Upper lobe of left lung (tissue), 4 donors: ENCODE results near the gene RAB33B.
A peak's percentile ranks its signal among the peaks of the same experiment; 100 is the strongest.

Experiments
- POLR2A ChIP-seq, 4 donors: fragments of 450-650 bp; IDR thresholded peaks; one replicate each; pipeline ENCODE4 v1.5.1; 2016 to 2017; ENCODE audit warnings: antibody characterized with exemption in 4 of 4, mild to moderate bottlenecking in 2 of 4
- POLR2AphosphoS5 ChIP-seq, 2 donors: sonication (generic); formaldehyde crosslinking; IDR thresholded peaks; one replicate each; pipeline ENCODE4 v1.5.1; 2017; ENCODE audit warnings: antibody characterized with exemption in 2 of 2
- TF ChIP-seq, protein P1 (sequence below), 6 experiments: fragments of 450-650 bp in 4 of 6; fragments of 200-600 bp in 2 of 6; sonication (generic) in 2 of 6; IDR thresholded peaks; one replicate each; pipeline ENCODE4 v1.5.1; 2016 to 2019; ENCODE audit warnings: antibody characterized with exemption in 6 of 6

DNA sequence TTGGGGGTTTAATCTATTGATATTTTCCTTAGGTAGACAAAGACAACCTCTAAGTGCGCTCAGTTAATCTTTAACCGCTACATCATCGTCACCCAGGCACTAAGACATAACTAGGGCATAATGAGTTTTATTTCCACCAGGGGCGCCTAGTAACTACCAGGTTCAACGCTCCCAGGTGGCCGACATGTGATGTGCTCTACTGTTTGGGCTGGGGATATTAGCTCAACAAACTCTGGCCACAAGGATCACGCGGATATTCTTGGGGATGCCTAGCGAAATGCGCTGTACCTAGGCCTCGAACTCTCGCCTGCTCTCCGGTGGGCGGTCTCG lies 915 bp upstream of the RAB33B start:
- TF ChIP-seq POLR2AphosphoS5 (IDR thresholded peaks at IDR 0.05) (no peak), POLR2A (IDR thresholded peaks at IDR 0.05) (no peak)
- TF ChIP-seq, protein P1, sequence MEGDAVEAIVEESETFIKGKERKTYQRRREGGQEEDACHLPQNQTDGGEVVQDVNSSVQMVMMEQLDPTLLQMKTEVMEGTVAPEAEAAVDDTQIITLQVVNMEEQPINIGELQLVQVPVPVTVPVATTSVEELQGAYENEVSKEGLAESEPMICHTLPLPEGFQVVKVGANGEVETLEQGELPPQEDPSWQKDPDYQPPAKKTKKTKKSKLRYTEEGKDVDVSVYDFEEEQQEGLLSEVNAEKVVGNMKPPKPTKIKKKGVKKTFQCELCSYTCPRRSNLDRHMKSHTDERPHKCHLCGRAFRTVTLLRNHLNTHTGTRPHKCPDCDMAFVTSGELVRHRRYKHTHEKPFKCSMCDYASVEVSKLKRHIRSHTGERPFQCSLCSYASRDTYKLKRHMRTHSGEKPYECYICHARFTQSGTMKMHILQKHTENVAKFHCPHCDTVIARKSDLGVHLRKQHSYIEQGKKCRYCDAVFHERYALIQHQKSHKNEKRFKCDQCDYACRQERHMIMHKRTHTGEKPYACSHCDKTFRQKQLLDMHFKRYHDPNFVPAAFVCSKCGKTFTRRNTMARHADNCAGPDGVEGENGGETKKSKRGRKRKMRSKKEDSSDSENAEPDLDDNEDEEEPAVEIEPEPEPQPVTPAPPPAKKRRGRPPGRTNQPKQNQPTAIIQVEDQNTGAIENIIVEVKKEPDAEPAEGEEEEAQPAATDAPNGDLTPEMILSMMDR (IDR thresholded peaks at IDR 0.05), result peak in 4 of 6 experiments; percentile 24 to 61 (median 28)
